PFSK-1 (cell line): ENCODE measurements around the gene WDFY2.

Source experiments
- FOXP2 ChIP-seq: optimal IDR thresholded peaks from 2 replicates; pipeline ENCODE3; 2011; ENCODE audit warnings: borderline replicate concordance, control low read depth, inconsistent platforms; ENCODE audit not compliant: insufficient read depth; ENCODE audit errors: extremely low read length, extremely low read depth
- POLR2AphosphoS5 ChIP-seq: IDR thresholded peaks from 2 replicates; pipeline ENCODE4 v1.6.1; 2012; ENCODE audit warnings: low read depth, mild to moderate bottlenecking, control low read depth, low read length, moderate library complexity
- REST ChIP-seq, 2 experiments: IDR thresholded peaks; 2 replicates each; pipeline versions ENCODE4 v1.6.1 to v1.8.0; 2011 to 2012; ENCODE audit warnings: low read depth in 2 of 2, low read length in 2 of 2, control low read depth in 1 of 2, inconsistent platforms in 1 of 2, mild to moderate bottlenecking in 1 of 2, moderate library complexity in 1 of 2; ENCODE audit not compliant: insufficient read depth in 1 of 2
- SIN3A ChIP-seq: IDR thresholded peaks from 2 replicates; pipeline ENCODE4 v1.6.1; 2012; ENCODE audit warnings: mild to moderate bottlenecking, low read length, moderate library complexity, borderline replicate concordance; ENCODE audit not compliant: insufficient read depth
- TAF1 ChIP-seq: IDR thresholded peaks from 2 replicates; pipeline ENCODE4 v1.6.1; 2012; ENCODE audit warnings: low read length, control low read depth, borderline replicate concordance; ENCODE audit not compliant: insufficient read depth

WDFY2 gene

GRCh38 chr13:51719394-51719793 lies 135.1 kb downstream of the WDFY2 start:
- TF ChIP-seq SIN3A, result no peak
- TF ChIP-seq POLR2AphosphoS5, result no peak
- no peak for TF ChIP-seq REST (IDR thresholded peaks at IDR 0.05; ENCODE audit: insufficient read depth in 1 of 2, low read depth in 2 of 2, low read length in 2 of 2)
- no peak for TF ChIP-seq FOXP2
- TF ChIP-seq TAF1, result no peak

DNA sequence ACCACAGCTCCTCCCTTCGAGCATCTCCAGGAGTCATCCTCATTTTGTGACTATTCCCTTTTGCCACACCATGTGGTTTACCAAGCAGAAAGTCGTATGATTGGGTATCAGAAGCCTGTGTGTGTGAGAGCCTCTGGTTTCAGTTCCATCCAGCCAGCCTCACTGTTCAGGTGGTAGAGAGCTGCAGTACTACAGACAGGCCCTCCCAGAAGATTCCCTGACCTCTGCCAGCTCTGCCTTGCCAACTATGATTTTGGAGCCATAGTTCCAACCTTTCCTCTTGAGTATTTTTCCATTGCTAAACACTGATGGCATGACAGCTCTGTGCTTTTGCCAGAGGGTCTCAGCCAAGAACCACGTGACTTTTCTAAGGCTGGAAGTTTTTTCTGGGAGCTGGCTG lies 137.2 kb downstream of the WDFY2 start:
- TF ChIP-seq TAF1 (no peak), POLR2AphosphoS5 (no peak), SIN3A (no peak), FOXP2 (no peak)

GRCh38 chr13:51723529-51723928 lies 139.3 kb downstream of the WDFY2 start:
- TF ChIP-seq TAF1 (no peak), SIN3A (no peak), FOXP2 (no peak), POLR2AphosphoS5 (no peak), REST (IDR thresholded peaks at IDR 0.05; ENCODE audit: insufficient read depth in 1 of 2, low read depth in 2 of 2, low read length in 2 of 2) (no peak)

DNA sequence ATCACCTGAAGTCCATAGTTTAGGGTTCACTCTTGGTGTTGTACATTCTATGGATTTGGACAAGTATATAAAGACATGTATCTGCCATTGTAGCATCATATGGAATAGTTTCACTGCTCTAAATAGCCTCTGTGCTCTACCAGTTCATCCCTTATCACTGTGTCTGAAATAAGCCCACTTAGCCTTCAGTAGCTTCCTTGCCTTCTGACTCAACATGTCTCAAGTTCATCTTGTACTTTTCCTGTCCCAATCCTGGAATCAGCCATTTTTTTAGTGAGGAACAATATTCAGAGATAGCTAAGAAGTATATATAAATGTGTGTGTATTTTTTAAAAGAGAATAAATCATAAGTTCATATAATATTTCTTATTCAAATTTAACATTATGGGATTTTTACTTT lies 140.5 kb downstream of the WDFY2 start:
- TF ChIP-seq SIN3A (no peak), FOXP2 (no peak), POLR2AphosphoS5 (no peak), REST (IDR thresholded peaks at IDR 0.05; ENCODE audit: insufficient read depth in 1 of 2, low read depth in 2 of 2, low read length in 2 of 2) (no peak), TAF1 (no peak)

DNA sequence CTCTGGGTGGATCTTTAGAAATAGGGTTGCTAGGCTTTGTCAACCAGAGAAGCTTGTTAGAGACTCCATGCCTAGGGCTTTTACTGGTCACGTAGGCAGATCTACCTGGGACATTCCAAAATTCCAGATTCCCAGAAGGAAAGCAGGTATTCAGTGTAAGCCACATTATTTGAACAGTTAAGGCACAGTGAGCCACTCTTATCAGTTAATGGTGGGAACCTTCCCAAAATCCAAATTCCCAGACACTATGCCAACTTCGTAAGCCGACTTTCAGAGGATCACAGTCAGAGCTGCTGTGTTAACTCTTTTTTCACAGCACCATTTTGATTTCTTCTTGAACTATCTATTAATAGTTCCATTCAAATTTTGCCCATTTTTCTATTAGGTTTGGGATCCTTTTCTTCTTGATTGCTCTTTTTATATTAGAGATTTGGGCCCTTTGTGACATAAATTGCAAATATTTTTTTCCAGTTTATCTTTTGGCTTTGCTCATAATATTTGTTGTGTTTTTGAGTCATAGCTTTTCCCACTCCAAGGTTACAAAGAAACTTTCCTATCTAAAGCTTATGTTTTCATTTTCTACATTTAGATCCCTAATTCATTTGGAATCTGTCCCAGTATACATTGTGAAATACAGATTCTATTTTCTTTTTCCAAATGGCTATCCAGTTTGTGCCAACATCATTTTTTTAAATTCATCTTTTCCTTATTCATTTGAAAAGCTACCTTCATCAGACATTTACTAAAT lies 142.4 kb downstream of the WDFY2 start:
- TF ChIP-seq POLR2AphosphoS5 (no peak), FOXP2 (no peak), REST (IDR thresholded peaks at IDR 0.05; ENCODE audit: insufficient read depth in 1 of 2, low read depth in 2 of 2, low read length in 2 of 2) (no peak), SIN3A (no peak), TAF1 (no peak)
